ENCODE results near the gene SLC35G6.
"Not testable (repeated sequence)": the region's sequence is repeated elsewhere in the genome, so short reads cannot be mapped to it uniquely, and the experiment has no call there.

The SLC35G6 gene

DNA sequence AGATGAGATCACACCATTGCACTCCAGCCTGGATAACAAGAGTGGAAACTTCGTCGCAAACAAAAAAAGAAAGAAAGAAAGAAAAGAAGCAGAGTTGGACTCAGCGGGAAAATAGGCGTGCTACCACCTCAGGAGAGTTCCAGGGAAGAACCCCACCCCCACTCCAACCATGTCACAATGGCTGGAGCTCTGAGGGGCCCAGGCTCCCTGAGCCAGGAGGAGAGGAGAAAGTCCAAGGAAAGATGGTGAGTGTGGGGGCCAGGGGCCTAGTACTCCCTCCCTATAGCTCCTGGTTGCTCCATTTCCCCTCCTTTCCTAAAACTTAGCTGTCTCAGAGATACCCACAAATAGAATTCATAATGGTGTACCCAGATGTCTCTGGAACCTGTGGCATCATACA is at the start of gene SLC35G6:
SLC35G6 (plus strand) TSS at position 172 of the 400 bp plus-strand sequence; CDS start at position 243, 71 bp downstream.
- not testable (repeated sequence) for DNase-seq (ENCODE audit: low read depth in 2 of 3, low spot score in 2 of 3)

GRCh38 chr17:7432296-7432695 is 49.0 kb upstream of the SLC35G6 start:
- DNase-seq (ENCODE audit: low read depth in 2 of 3, low spot score in 2 of 3), result no peak

- DNase-seq (ENCODE audit: low read depth in 2 of 3, low spot score in 2 of 3), result peak in 1 of 3 experiments; percentile 39
Observed at GRCh38 chr17:7435676-7436555, 45.3 kb upstream of the SLC35G6 start.

DNA sequence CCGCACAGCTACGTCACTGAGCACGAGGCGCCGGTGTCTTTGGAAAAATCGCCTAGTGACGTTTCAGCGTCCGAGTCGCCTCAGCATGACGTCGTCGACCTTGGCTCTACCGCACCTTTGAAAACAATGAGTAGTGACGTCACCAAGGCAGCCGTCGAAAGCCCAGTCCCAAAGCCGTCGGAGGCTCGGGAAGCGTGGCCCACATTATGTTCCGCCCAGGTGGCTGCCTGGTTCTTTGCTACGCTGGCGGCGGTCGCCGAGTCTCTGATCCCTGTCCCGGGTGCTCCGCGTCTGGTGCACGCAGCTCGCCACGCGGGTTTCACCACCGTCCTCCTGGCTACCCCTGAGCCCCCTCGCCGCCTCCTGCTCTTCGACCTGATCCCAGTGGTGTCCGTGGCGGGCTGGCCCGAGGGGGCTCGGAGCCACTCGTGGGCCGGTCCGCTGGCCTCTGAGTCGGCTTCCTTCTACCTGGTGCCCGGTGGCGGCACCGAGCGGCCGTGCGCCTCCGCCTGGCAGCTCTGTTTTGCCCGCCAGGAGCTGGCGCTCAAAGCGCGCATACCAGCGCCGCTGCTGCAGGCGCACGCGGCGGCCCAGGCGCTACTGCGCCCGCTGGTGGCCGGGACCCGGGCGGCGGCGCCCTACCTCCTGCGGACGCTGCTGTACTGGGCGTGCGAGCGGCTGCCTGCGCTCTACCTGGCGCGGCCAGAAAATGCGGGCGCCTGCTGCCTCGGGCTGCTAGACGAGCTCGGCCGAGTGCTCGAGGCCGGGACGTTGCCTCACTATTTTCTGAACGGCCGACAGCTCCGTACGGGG is 44.5 kb upstream of the SLC35G6 start:
- peak in 2 of 3 experiments; percentile 47 to 70 for DNase-seq (ENCODE audit: low read depth in 2 of 3, low spot score in 2 of 3)

- DNase-seq (ENCODE audit: low read depth in 2 of 3, low spot score in 2 of 3), result no peak
Observed at GRCh38 chr17:7437369-7437863, 43.8 kb upstream of the SLC35G6 start.

- no peak for DNase-seq (ENCODE audit: low read depth in 2 of 3, low spot score in 2 of 3)
Observed at GRCh38 chr17:7437950-7438614, 43.2 kb upstream of the SLC35G6 start.

- DNase-seq (ENCODE audit: low read depth in 2 of 3, low spot score in 2 of 3), result no peak
Observed at GRCh38 chr17:7438656-7439460, 42.4 kb upstream of the SLC35G6 start.

- no peak for DNase-seq (ENCODE audit: low read depth in 2 of 3, low spot score in 2 of 3)
Observed at GRCh38 chr17:7439462-7440112, 41.7 kb upstream of the SLC35G6 start, which contains the start of gene FGF11. Gene FGF11, plus strand, starts transcription at chr17:7439512. Its CDS starts 109 bp downstream, at chr17:7439621.

DNA sequence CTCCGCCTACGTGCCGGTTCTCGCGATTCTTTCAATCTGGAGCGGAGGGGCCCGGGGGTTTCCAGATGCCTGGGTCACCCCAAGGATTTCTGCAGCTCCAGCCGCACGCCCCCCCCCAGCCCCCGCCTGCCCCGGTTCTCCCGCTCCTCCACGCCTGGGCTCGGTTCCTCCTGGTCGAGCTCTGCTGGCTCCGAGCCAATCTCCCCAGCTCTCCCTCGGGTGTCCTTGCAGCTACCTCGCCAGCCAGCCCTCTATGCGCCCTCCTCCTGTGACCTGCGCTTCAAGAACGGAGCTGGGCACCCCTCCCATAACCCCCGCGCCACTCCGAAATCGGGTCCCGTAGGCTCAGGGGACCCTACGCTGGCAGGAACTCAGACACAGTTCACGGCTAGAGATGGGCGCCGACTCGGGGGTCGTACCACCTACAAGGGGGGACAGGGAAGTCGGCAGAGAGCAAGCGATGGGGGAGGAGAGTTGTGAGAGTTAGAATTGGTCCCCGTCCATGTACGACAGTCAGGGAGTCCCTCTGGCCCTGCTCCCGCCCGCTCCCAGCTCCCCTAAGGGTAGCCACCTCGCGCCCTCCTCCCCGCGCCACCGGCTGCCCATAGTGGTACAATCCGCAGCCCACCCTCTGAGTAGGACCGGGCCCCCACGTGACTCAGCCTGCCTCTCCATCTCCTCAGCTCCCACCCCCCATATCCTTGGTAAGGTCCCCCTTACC is 41.0 kb upstream of the SLC35G6 start:
- no peak for DNase-seq (ENCODE audit: low read depth in 2 of 3, low spot score in 2 of 3)

DNA sequence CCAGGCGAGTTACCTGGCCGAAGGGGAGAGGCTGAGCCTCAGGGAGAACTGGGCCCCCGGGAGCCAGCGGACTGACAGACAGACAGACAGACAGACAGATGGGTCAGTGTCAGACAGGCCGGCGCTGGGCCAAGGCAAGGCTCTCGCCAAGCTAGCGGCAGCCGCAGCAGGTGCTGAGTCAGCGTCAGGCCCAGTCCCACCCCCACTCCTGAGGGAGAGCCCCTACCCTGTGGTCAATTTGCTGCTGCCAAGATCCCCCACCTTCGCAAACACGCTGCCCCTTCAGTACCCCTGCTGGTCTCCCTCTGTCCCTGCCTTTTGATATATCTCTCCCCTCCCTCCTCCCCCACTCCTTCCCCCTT is 40.4 kb upstream of the SLC35G6 start:
- no peak for DNase-seq (ENCODE audit: low read depth in 2 of 3, low spot score in 2 of 3)

DNA sequence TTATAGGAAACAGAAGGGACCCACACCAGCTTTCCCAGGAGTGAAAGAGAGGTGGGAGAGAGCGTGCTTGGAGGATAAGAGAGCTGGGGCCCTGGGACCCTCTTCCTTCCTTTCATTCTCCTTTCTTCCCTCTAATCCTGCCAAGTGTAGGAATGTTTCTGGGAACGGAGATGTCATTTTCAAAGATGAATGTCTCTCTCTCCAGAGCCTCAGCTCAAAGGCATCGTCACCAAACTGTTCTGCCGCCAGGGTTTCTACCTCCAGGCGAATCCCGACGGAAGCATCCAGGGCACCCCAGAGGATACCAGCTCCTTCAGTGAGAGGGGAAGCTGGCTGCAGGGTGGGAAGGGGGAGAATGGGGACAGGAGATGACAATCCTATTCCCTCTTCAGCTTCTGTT is 40.0 kb upstream of the SLC35G6 start:
- no peak for DNase-seq (ENCODE audit: low read depth in 2 of 3, low spot score in 2 of 3)

GRCh38 chr17:7442142-7442541 is 39.1 kb upstream of the SLC35G6 start:
- no peak for DNase-seq (ENCODE audit: low read depth in 2 of 3, low spot score in 2 of 3)

GRCh38 chr17:7443499-7444485 is 37.5 kb upstream of the SLC35G6 start:
- DNase-seq (ENCODE audit: low read depth in 2 of 3, low spot score in 2 of 3), result no peak

DNA sequence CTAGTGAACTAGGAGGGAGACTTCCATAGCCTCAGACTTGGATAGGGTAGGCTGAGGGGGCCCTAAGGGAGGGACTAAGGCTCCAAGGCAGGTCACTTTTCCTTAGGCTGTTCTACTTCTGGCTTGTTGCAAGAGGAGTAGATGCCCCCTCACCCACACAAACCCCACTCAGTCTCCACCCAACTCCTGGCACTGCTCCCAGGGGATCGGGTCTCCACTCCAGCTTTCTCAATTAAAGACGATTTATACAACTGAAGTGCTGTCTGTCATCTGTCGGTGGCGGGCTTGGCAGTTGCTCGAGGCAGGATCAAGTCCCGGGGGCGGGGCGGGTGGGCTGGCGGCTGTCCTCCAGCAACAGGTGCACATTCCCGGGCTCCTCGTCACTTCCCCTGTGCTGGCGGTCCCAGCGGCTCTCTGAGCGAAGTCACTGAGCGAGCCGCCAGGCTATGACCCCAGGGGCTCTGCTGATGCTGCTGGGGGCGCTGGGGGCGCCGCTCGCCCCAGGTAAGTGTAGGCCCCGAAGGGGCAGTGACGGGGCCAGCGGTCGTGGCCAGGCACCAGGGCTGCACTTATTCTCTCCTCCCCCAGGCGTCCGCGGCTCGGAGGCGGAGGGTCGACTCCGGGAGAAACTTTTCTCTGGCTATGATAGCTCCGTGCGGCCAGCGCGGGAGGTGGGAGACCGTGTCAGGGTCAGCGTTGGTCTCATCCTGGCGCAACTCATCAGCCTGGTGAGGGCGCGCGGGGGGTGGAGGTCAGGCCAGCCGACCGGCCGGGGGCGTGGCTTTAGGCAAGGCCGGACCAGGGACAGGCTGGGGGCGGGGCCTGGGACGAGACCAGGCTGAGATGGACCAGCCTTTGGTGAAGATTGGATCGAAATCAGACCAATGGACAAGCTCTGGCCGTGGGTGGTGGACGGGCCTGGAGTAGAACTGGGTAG is 36.3 kb upstream of the SLC35G6 start, which contains the start of gene CHRNB1:
CHRNB1 (plus strand) TSS at position 380 of the 937 bp plus-strand sequence; CDS start at position 447, 67 bp downstream.
- no peak for DNase-seq (ENCODE audit: low read depth in 2 of 3, low spot score in 2 of 3)

DNA sequence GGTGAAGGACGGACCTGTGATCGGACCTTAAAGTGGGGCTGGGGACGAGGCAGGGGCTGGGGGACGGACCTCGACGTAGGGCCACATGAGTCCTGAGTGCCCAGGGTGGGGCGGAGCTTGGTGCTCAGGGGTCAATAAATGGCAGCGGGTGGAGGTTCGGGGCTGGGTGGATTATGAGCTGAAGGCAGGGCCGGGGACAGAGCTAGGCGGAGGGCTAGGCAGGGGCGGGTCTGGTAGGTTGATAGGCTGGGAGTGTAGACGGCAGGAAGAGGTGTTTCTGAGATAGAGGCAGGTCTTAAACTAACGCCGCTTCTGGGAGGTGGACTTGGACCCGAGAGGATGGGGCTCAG is 35.7 kb upstream of the SLC35G6 start:
- no peak for DNase-seq (ENCODE audit: low read depth in 2 of 3, low spot score in 2 of 3)

DNA sequence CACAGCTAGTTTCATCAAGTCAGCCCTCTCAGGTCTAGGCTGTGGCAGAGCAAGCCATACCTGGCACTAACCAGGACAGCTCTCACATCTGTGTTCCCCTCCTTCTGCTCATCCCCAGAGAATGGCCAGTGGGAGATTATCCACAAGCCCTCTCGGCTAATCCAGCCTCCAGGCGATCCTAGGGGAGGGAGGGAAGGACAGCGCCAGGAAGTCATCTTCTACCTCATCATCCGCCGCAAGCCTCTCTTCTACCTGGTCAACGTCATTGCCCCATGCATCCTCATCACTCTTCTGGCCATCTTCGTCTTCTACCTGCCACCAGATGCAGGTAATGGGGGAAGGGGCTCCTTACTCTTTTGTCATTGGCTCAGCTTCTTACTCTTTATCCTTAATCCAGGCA is 32.8 kb upstream of the SLC35G6 start:
- DNase-seq (ENCODE audit: low read depth in 2 of 3, low spot score in 2 of 3), result no peak

DNA sequence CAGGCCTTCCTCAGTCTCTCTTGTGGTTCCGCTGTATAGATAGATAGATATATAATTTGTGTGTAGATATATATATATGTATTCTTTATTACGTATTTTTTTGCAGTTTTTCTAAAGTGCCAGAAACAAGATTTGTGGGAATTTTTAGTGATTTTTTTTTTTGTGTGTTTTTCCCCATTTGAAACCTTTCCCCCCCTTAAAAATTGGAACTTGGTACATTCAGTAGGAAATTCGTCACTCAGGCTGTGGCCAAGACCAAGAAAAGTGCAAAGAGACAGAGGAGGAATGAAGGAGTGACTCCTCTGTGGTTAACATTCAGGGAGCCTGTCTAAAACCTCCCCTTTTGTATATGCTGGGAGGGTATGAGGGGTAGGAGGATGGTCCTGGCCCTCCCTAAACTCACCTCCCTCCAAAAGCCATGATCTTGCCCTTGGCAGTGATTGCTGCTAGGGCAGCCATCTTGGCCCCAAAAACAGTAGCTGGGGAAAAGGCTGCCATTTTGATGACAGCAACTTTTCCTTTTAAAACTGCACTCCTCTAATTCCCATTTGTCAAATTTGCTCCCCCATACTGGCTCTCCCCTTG is 21.2 kb upstream of the SLC35G6 start:
- DNase-seq (ENCODE audit: low read depth in 2 of 3, low spot score in 2 of 3), result no peak
